Testis (tissue), 2 donors: ENCODE measurements around the gene C7orf57.

ENCODE experiments used
- CTCF ChIP-seq, 3 experiments: fragments of 450-650 bp in 2 of 3; fragments of 200-600 bp in 1 of 3; sonication (generic) in 1 of 3; IDR thresholded peaks; one replicate each; pipeline ENCODE4 v1.5.1; 2016 to 2019; ENCODE audit warnings: antibody characterized with exemption in 3 of 3, mild to moderate bottlenecking in 2 of 3, moderate library complexity in 1 of 3
- POLR2A ChIP-seq: fragments of 450-650 bp; IDR thresholded peaks from one replicate; pipeline ENCODE4 v1.6.1; 2017; ENCODE audit warnings: antibody characterized with exemption, mild to moderate bottlenecking, moderate library complexity

DNA sequence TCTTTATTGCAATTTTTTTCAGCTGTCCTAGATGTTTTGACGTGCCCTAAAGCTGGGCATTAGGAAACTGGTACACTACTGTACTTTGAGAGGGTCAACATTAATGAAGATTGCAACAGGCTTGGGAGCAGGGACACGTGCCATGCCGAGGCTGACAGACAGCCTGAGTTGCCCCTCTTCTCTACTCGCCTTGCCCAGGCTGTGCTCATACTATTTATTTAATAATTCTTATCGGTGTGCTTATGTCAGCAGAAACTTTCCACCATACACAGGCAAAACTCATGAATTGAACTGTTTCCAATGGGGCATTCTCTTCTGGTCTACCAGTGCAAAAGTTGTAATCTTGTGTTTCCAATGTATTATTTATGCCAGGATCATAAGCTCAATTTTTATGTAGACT is 24.4 kb downstream of the C7orf57 start:
- TF ChIP-seq CTCF (IDR thresholded peaks at IDR 0.05) (no peak), POLR2A (no peak)
